Lower lobe of right lung (tissue), 2 donors: Measurements from ENCODE around the gene OR1S1. TPM values are rescaled to one million over a fixed set of nuclear protein-coding genes. Genes with fewer than 3 reads are reported as not detected.

Source experiments
- ATAC-seq, 2 donors: fragments of 200-7000 bp; cut with Tn5 transposase; one replicate each; pipeline ENCODE4 v1.9.1; 2020 to 2022; ENCODE audit warnings: mild to moderate bottlenecking in 2 of 2, moderate library complexity in 2 of 2
- DNase-seq: peaks from one replicate; pipeline ENCODE4 v3.0.0-alpha.2; 2020
- H3K27ac ChIP-seq: fragments of 200-600 bp; one replicate; pipeline ENCODE4 v1.8.0; 2022
- H3K27me3 ChIP-seq: fragments of 200-600 bp; one replicate; pipeline ENCODE4 v1.8.0; 2022; ENCODE audit warnings: low read depth
- H3K36me3 ChIP-seq: fragments of 200-600 bp; one replicate; pipeline ENCODE4 v1.8.0; 2022; ENCODE audit warnings: mild to moderate bottlenecking
- H3K4me1 ChIP-seq: fragments of 200-600 bp; one replicate; pipeline ENCODE4 v1.8.0; 2022
- H3K4me3 ChIP-seq: fragments of 200-600 bp; one replicate; pipeline ENCODE4 v1.8.0; 2022; ENCODE audit warnings: mild to moderate bottlenecking
- H3K9me3 ChIP-seq: fragments of 200-600 bp; one replicate; pipeline ENCODE4 v1.8.0; 2022
- intact Hi-C: fragments of 100-400 bp; cut with DNase I; formaldehyde crosslinking; loops from one replicate; pipeline ENCODE4 v1.11.0; 2022
- total RNA-seq: library from RNA; stranded (reverse); fragmentation: NEBNext Ultra II Directional; extraction: Animal tissue kit (Norgen Biotek cat#: 25700); gene quantifications from one replicate; pipeline ENCODE4 v1.2.1, GENCODE V29; 2021
- TF ChIP-seq, protein P1 (sequence below): fragments of 200-600 bp; IDR thresholded peaks from one replicate; pipeline ENCODE4 v1.8.0; 2022; ENCODE audit warnings: antibody characterized with exemption, mild to moderate bottlenecking
- donor health status: DM: no; HTN: yes; CAD: no; lungs with severe emphysema.

OR1S1 gene
- total RNA-seq, 1 donor from 2014 or later, result not detected

DNA sequence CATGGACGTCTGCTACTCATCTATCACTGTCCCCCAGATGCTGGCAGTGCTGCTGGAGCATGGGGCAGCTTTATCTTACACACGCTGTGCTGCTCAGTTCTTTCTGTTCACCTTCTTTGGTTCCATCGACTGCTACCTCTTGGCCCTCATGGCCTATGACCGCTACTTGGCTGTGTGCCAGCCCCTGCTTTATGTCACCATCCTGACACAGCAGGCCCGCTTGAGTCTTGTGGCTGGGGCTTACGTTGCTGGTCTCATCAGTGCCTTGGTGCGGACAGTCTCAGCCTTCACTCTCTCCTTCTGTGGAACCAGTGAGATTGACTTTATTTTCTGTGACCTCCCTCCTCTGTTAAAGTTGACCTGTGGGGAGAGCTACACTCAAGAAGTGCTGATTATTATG is 32.9 kb upstream of the OR1S1 start:
- H3K36me3 ChIP-seq, result no peaks in the 10 kb centered on the region
- no peaks in the 10 kb centered on the region for H3K27me3 ChIP-seq
- TF ChIP-seq, protein P1, sequence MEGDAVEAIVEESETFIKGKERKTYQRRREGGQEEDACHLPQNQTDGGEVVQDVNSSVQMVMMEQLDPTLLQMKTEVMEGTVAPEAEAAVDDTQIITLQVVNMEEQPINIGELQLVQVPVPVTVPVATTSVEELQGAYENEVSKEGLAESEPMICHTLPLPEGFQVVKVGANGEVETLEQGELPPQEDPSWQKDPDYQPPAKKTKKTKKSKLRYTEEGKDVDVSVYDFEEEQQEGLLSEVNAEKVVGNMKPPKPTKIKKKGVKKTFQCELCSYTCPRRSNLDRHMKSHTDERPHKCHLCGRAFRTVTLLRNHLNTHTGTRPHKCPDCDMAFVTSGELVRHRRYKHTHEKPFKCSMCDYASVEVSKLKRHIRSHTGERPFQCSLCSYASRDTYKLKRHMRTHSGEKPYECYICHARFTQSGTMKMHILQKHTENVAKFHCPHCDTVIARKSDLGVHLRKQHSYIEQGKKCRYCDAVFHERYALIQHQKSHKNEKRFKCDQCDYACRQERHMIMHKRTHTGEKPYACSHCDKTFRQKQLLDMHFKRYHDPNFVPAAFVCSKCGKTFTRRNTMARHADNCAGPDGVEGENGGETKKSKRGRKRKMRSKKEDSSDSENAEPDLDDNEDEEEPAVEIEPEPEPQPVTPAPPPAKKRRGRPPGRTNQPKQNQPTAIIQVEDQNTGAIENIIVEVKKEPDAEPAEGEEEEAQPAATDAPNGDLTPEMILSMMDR, result no peak
- ATAC-seq (no peak), DNase-seq (peak; percentile 42)
- H3K4me3 ChIP-seq, result no peak overlapping the region
- H3K4me1 ChIP-seq, result no peaks in the 10 kb centered on the region
- intact Hi-C loops, result no loop called here
- no peak overlapping the region for H3K27ac ChIP-seq
- no peaks in the 10 kb centered on the region for H3K9me3 ChIP-seq

- no peak for ATAC-seq
These were observed 25.6 kb upstream of the OR1S1 start for GRCh38 chr11:58186938-58187337.

DNA sequence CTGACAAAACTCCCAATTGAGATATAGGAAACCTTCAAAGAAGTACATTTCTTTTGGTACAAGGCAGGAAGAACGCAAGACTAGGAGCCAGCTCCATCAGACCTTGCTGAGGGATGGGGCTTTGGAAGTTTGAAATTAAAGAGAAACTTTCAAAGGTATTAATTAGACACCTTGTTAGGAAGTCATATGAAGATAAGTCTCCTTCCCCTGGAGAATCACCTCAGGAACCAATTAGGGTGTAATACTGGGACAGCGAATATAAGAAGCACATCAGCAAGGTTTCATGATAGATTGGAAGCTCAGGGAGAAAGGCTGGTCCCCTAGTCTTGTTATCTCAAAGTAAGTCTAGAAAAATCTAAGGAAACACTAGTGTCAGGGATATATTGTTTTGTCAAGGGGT is 23.8 kb upstream of the OR1S1 start, which contains the start of gene OR9Q2:
TSS of gene OR9Q2 (plus strand) at position 301 of the 400 bp plus-strand sequence. CDS start 1,421 bp downstream, outside the sequence.
- intact Hi-C loops, result no loop called here
- no peak for DNase-seq
- H3K4me1 ChIP-seq, result no peaks in the 10 kb centered on the region
- TF ChIP-seq, protein P1, result no peak
- no peaks in the 10 kb centered on the region for H3K27me3 ChIP-seq
- no peaks in the 10 kb centered on the region for H3K9me3 ChIP-seq
- no peak within 1 kb of the TSS for H3K27ac ChIP-seq
- H3K4me3 ChIP-seq, result no peak within 1 kb of the TSS
- no peaks in the 10 kb centered on the region for H3K36me3 ChIP-seq
- ATAC-seq, result no peak

More at GRCh38 chr11:58186938-58187337, 25.6 kb upstream of the OR1S1 start:
- intact Hi-C loops, result no loop called here
- Histone ChIP-seq H3K4me3 (no peak overlapping the region), H3K4me1 (no peaks in the 10 kb centered on the region), H3K36me3 (no peaks in the 10 kb centered on the region), H3K9me3 (no peaks in the 10 kb centered on the region), H3K27me3 (no peaks in the 10 kb centered on the region), H3K27ac (no peak overlapping the region)
- TF ChIP-seq, protein P1, result no peak
- no peak for DNase-seq

- Histone ChIP-seq H3K27me3 (no peaks in the 10 kb centered on the region), H3K9me3 (peaks cover 7% of the 10 kb centered on the region), H3K36me3 (no peaks in the 10 kb centered on the region), H3K4me1 (no peaks in the 10 kb centered on the region), H3K4me3 (no peak overlapping the region), H3K27ac (no peak overlapping the region)
- ATAC-seq (no peak), DNase-seq (no peak)
- intact Hi-C loops, result no loop called here
- TF ChIP-seq, protein P1, result no peak
These were observed 20.3 kb upstream of the OR1S1 start for GRCh38 chr11:58192229-58192628.

DNA sequence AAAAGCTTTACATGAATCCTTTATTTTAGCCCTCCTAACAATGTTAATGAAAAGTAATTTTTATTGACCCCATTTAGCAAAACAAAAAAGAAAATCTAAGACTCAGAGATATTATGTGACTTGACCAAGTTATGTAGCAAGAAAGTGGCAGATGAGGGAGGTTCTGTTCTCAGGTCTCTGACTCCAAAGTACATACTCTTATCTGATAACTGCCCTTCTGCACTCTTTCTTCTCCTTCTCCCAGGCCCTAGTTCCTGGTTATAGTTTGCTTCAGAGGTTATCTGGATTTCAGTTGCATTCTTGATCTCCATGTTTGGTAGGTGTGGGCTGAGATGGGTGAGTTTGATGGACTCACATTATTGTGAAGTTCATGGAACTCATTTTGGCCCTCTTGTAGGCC is 19.1 kb upstream of the OR1S1 start:
- TF ChIP-seq, protein P1, result no peak
- no peak overlapping the region for H3K27ac ChIP-seq
- intact Hi-C loops, result no loop called here
- no peak overlapping the region for H3K4me3 ChIP-seq
- ATAC-seq, result no peak
- peaks cover 11% of the 10 kb centered on the region for H3K9me3 ChIP-seq
- H3K27me3 ChIP-seq, result no peaks in the 10 kb centered on the region
- H3K4me1 ChIP-seq, result no peaks in the 10 kb centered on the region
- no peaks in the 10 kb centered on the region for H3K36me3 ChIP-seq
- no peak for DNase-seq

DNA sequence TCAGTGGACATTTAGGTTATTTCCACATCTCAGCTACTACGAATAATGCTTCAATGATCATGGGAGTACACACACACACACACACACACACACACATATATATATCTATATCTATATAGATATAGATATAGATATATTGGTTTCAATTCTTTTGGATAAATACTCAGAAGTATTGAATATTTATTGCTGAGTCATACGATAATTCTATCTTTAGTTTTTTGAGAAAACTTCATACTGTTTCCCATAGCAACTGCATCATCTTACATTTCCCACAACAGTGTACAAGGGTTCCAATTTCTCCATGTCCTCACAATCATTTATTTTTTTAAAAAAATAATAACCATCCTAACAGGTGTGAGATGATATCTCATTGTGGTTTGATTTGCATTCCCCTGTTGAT is 16.6 kb upstream of the OR1S1 start:
- Histone ChIP-seq H3K4me1 (no peaks in the 10 kb centered on the region), H3K36me3 (no peaks in the 10 kb centered on the region), H3K27ac (no peak overlapping the region), H3K9me3 (peaks cover 11% of the 10 kb centered on the region), H3K27me3 (no peaks in the 10 kb centered on the region), H3K4me3 (no peak overlapping the region)
- TF ChIP-seq, protein P1, result no peak
- DNase-seq (no peak), ATAC-seq (no peak)
- intact Hi-C loops, result no loop called here
